ENCODE results near the gene PKN1. TPM values are rescaled to one million over a fixed set of nuclear protein-coding genes. Genes with fewer than 3 reads are reported as not detected.

PKN1 gene
- total and polyA plus RNA-seq, 4 donors, result 84.3 to 197 (median 121) TPM

- no peaks in the 10 kb centered on the region for H3K4me1 ChIP-seq (ENCODE audit: control insufficient read depth in 5 of 5, insufficient read depth in 5 of 5, low read length in 5 of 5)
- no peaks in the 10 kb centered on the region for H3K27me3 ChIP-seq (ENCODE audit: control insufficient read depth in 3 of 3, insufficient read depth in 3 of 3, low read length in 2 of 3)
- no peak overlapping the region for H3K27ac ChIP-seq (ENCODE audit: low read depth in 1 of 2, low read length in 1 of 2)
- DNase-seq, result no peak
- 95 to 97% methylated on average over 20 to 21 of the region's 21 CpGs for WGBS, 2 donors
- no peak overlapping the region for H3K9ac ChIP-seq (ENCODE audit: insufficient read depth in 1 of 2, low read length in 2 of 2)
- no peaks in the 10 kb centered on the region for H3K9me3 ChIP-seq (ENCODE audit: control insufficient read depth in 4 of 4, insufficient read depth in 3 of 4, low read length in 3 of 4)
- peaks cover 18 to 38% (median 21%) of the 10 kb centered on the region in 4 donors for H3K36me3 ChIP-seq (ENCODE audit: control insufficient read depth in 4 of 4, insufficient read depth in 4 of 4, low read length in 4 of 4)
- no peak overlapping the region for H3K4me3 ChIP-seq
- no peak for ATAC-seq (ENCODE audit: insufficient read depth, low FRiP score)
- TF ChIP-seq CTCF (IDR thresholded peaks at IDR 0.05; ENCODE audit: control extremely low read depth, extremely low read depth), result no peak
Measured at GRCh38 chr19:14463747-14464146, 30.6 kb downstream of the PKN1 start.

GRCh38 chr19:14467391-14467790 is 34.3 kb downstream of the PKN1 start:
- no peak for ATAC-seq (ENCODE audit: insufficient read depth, low FRiP score)
- H3K9me3 ChIP-seq (ENCODE audit: control insufficient read depth in 4 of 4, insufficient read depth in 3 of 4, low read length in 3 of 4), result no peaks in the 10 kb centered on the region
- H3K27ac ChIP-seq (ENCODE audit: low read depth in 1 of 2, low read length in 1 of 2), result no peak overlapping the region
- H3K4me1 ChIP-seq (ENCODE audit: control insufficient read depth in 5 of 5, insufficient read depth in 5 of 5, low read length in 5 of 5), result peaks cover 0 to 6% (median 0%) of the 10 kb centered on the region in 5 donors
- 90% methylated on average over 12 of the region's 12 CpGs for WGBS, 2 donors
- H3K36me3 ChIP-seq (ENCODE audit: control insufficient read depth in 4 of 4, insufficient read depth in 4 of 4, low read length in 4 of 4), result peaks cover 17 to 57% (median 27%) of the 10 kb centered on the region in 4 donors
- no peaks in the 10 kb centered on the region for H3K27me3 ChIP-seq (ENCODE audit: control insufficient read depth in 3 of 3, insufficient read depth in 3 of 3, low read length in 2 of 3)
- no peak overlapping the region for H3K9ac ChIP-seq (ENCODE audit: insufficient read depth in 1 of 2, low read length in 2 of 2)
- no peak overlapping the region for H3K4me3 ChIP-seq
- TF ChIP-seq CTCF (IDR thresholded peaks at IDR 0.05; ENCODE audit: control extremely low read depth, extremely low read depth), result no peak
- DNase-seq, result no peak

- Histone ChIP-seq H3K27ac (ENCODE audit: low read depth in 1 of 2, low read length in 1 of 2) (no peak overlapping the region), H3K9ac (ENCODE audit: insufficient read depth in 1 of 2, low read length in 2 of 2) (no peak overlapping the region), H3K27me3 (ENCODE audit: control insufficient read depth in 3 of 3, insufficient read depth in 3 of 3, low read length in 2 of 3) (peaks cover 0 to 2% (median 0%) of the 10 kb centered on the region in 3 donors), H3K4me3 (no peak overlapping the region), H3K4me1 (ENCODE audit: control insufficient read depth in 5 of 5, insufficient read depth in 5 of 5, low read length in 5 of 5) (peaks cover 0 to 10% (median 0%) of the 10 kb centered on the region in 5 donors), H3K36me3 (ENCODE audit: control insufficient read depth in 4 of 4, insufficient read depth in 4 of 4, low read length in 4 of 4) (peaks cover 17 to 54% (median 25%) of the 10 kb centered on the region in 4 donors), H3K9me3 (ENCODE audit: control insufficient read depth in 4 of 4, insufficient read depth in 3 of 4, low read length in 3 of 4) (no peaks in the 10 kb centered on the region)
- TF ChIP-seq CTCF (IDR thresholded peaks at IDR 0.05; ENCODE audit: control extremely low read depth, extremely low read depth), result no peak
- ATAC-seq (ENCODE audit: insufficient read depth, low FRiP score), result no peak
- DNase-seq, result peak in 1 of 3 donors; percentile 4
- WGBS, 2 donors, result 77 to 82% methylated on average over 9 of the region's 9 CpGs
Measured at GRCh38 chr19:14467816-14468215, 34.7 kb downstream of the PKN1 start.

Measured in lung (tissue), 12 donors.